ENCODE results near the gene CFAP52.
A peak's percentile ranks its signal among the peaks of the same experiment; 100 is the strongest.

The CFAP52 gene

GRCh38 chr17:9576521-9577372 is at the start of gene CFAP52:
CFAP52 (plus strand) TSS chr17:9576642; CDS start chr17:9576696, 54 bp downstream.
- no peak within 1 kb of the TSS for H3K27ac ChIP-seq (ENCODE audit: low read depth, low read length)
- no peaks in the 10 kb centered on the region for H3K36me3 ChIP-seq (ENCODE audit: control insufficient read depth in 1 of 2, insufficient read depth in 2 of 2, low read length in 2 of 2)
- H3K9ac ChIP-seq (ENCODE audit: low read depth in 1 of 2, low read length in 2 of 2) = peak within 1 kb of the TSS; percentile 80 to 84
- peaks cover 11 to 18% of the 10 kb centered on the region in 2 donors for H3K4me1 ChIP-seq (ENCODE audit: control insufficient read depth in 1 of 2, insufficient read depth in 2 of 2, low read length in 2 of 2)
- H3K27me3 ChIP-seq (ENCODE audit: control insufficient read depth in 1 of 2, insufficient read depth in 2 of 2, low read length in 2 of 2) = no peaks in the 10 kb centered on the region
- peak within 1 kb of the TSS; percentile 97 to 98 for H3K4me3 ChIP-seq (ENCODE audit: low read depth in 1 of 2, low read length in 2 of 2)
- no peaks in the 10 kb centered on the region for H3K9me3 ChIP-seq (ENCODE audit: control insufficient read depth in 1 of 2, low read length in 2 of 2)

GRCh38 chr17:9527788-9528187 is 48.7 kb upstream of the CFAP52 start:
- H3K4me1 ChIP-seq (ENCODE audit: control insufficient read depth in 1 of 2, insufficient read depth in 2 of 2, low read length in 2 of 2) = no peaks in the 10 kb centered on the region
- H3K27ac ChIP-seq (ENCODE audit: low read depth, low read length) = no peak overlapping the region
- no peak overlapping the region for H3K4me3 ChIP-seq (ENCODE audit: low read depth in 1 of 2, low read length in 2 of 2)
- H3K9me3 ChIP-seq (ENCODE audit: control insufficient read depth in 1 of 2, low read length in 2 of 2) = no peaks in the 10 kb centered on the region
- H3K36me3 ChIP-seq (ENCODE audit: control insufficient read depth in 1 of 2, insufficient read depth in 2 of 2, low read length in 2 of 2) = no peaks in the 10 kb centered on the region
- no peaks in the 10 kb centered on the region for H3K27me3 ChIP-seq (ENCODE audit: control insufficient read depth in 1 of 2, insufficient read depth in 2 of 2, low read length in 2 of 2)
- no peak overlapping the region for H3K9ac ChIP-seq (ENCODE audit: low read depth in 1 of 2, low read length in 2 of 2)

- no peaks in the 10 kb centered on the region for H3K36me3 ChIP-seq (ENCODE audit: control insufficient read depth in 1 of 2, insufficient read depth in 2 of 2, low read length in 2 of 2)
- H3K9ac ChIP-seq (ENCODE audit: low read depth in 1 of 2, low read length in 2 of 2) = no peak overlapping the region
- H3K27me3 ChIP-seq (ENCODE audit: control insufficient read depth in 1 of 2, insufficient read depth in 2 of 2, low read length in 2 of 2) = no peaks in the 10 kb centered on the region
- no peak overlapping the region for H3K27ac ChIP-seq (ENCODE audit: low read depth, low read length)
- no peaks in the 10 kb centered on the region for H3K4me1 ChIP-seq (ENCODE audit: control insufficient read depth in 1 of 2, insufficient read depth in 2 of 2, low read length in 2 of 2)
- no peaks in the 10 kb centered on the region for H3K9me3 ChIP-seq (ENCODE audit: control insufficient read depth in 1 of 2, low read length in 2 of 2)
- no peak overlapping the region for H3K4me3 ChIP-seq (ENCODE audit: low read depth in 1 of 2, low read length in 2 of 2)
Observed at GRCh38 chr17:9529033-9529700, 47.3 kb upstream of the CFAP52 start.

GRCh38 chr17:9531034-9531433 is 45.4 kb upstream of the CFAP52 start:
- H3K9me3 ChIP-seq (ENCODE audit: control insufficient read depth in 1 of 2, low read length in 2 of 2) = no peaks in the 10 kb centered on the region
- no peak overlapping the region for H3K9ac ChIP-seq (ENCODE audit: low read depth in 1 of 2, low read length in 2 of 2)
- no peaks in the 10 kb centered on the region for H3K36me3 ChIP-seq (ENCODE audit: control insufficient read depth in 1 of 2, insufficient read depth in 2 of 2, low read length in 2 of 2)
- H3K4me3 ChIP-seq (ENCODE audit: low read depth in 1 of 2, low read length in 2 of 2) = no peak overlapping the region
- no peaks in the 10 kb centered on the region for H3K27me3 ChIP-seq (ENCODE audit: control insufficient read depth in 1 of 2, insufficient read depth in 2 of 2, low read length in 2 of 2)
- no peak overlapping the region for H3K27ac ChIP-seq (ENCODE audit: low read depth, low read length)
- no peaks in the 10 kb centered on the region for H3K4me1 ChIP-seq (ENCODE audit: control insufficient read depth in 1 of 2, insufficient read depth in 2 of 2, low read length in 2 of 2)

GRCh38 chr17:9532715-9533114 is 43.7 kb upstream of the CFAP52 start:
- Histone ChIP-seq H3K4me3 (ENCODE audit: low read depth in 1 of 2, low read length in 2 of 2) (no peak overlapping the region), H3K9me3 (ENCODE audit: control insufficient read depth in 1 of 2, low read length in 2 of 2) (no peaks in the 10 kb centered on the region), H3K27me3 (ENCODE audit: control insufficient read depth in 1 of 2, insufficient read depth in 2 of 2, low read length in 2 of 2) (no peaks in the 10 kb centered on the region), H3K9ac (ENCODE audit: low read depth in 1 of 2, low read length in 2 of 2) (no peak overlapping the region), H3K36me3 (ENCODE audit: control insufficient read depth in 1 of 2, insufficient read depth in 2 of 2, low read length in 2 of 2) (no peaks in the 10 kb centered on the region), H3K27ac (ENCODE audit: low read depth, low read length) (no peak overlapping the region), H3K4me1 (ENCODE audit: control insufficient read depth in 1 of 2, insufficient read depth in 2 of 2, low read length in 2 of 2) (no peaks in the 10 kb centered on the region)

GRCh38 chr17:9533441-9533840 is 43.0 kb upstream of the CFAP52 start:
- H3K9ac ChIP-seq (ENCODE audit: low read depth in 1 of 2, low read length in 2 of 2) = no peak overlapping the region
- H3K27ac ChIP-seq (ENCODE audit: low read depth, low read length) = no peak overlapping the region

GRCh38 chr17:9536061-9536460 is 40.4 kb upstream of the CFAP52 start:
- Histone ChIP-seq H3K27me3 (ENCODE audit: control insufficient read depth in 1 of 2, insufficient read depth in 2 of 2, low read length in 2 of 2) (no peaks in the 10 kb centered on the region), H3K36me3 (ENCODE audit: control insufficient read depth in 1 of 2, insufficient read depth in 2 of 2, low read length in 2 of 2) (no peaks in the 10 kb centered on the region), H3K9ac (ENCODE audit: low read depth in 1 of 2, low read length in 2 of 2) (no peak overlapping the region)

More at GRCh38 chr17:9533441-9533840, 43.0 kb upstream of the CFAP52 start:
- no peaks in the 10 kb centered on the region for H3K27me3 ChIP-seq (ENCODE audit: control insufficient read depth in 1 of 2, insufficient read depth in 2 of 2, low read length in 2 of 2)
- H3K4me3 ChIP-seq (ENCODE audit: low read depth in 1 of 2, low read length in 2 of 2) = no peak overlapping the region
- H3K4me1 ChIP-seq (ENCODE audit: control insufficient read depth in 1 of 2, insufficient read depth in 2 of 2, low read length in 2 of 2) = no peaks in the 10 kb centered on the region
- no peaks in the 10 kb centered on the region for H3K9me3 ChIP-seq (ENCODE audit: control insufficient read depth in 1 of 2, low read length in 2 of 2)
- H3K36me3 ChIP-seq (ENCODE audit: control insufficient read depth in 1 of 2, insufficient read depth in 2 of 2, low read length in 2 of 2) = no peaks in the 10 kb centered on the region

GRCh38 chr17:9537177-9537776 is 39.2 kb upstream of the CFAP52 start:
- Histone ChIP-seq H3K27me3 (ENCODE audit: control insufficient read depth in 1 of 2, insufficient read depth in 2 of 2, low read length in 2 of 2) (no peaks in the 10 kb centered on the region), H3K9me3 (ENCODE audit: control insufficient read depth in 1 of 2, low read length in 2 of 2) (no peaks in the 10 kb centered on the region), H3K36me3 (ENCODE audit: control insufficient read depth in 1 of 2, insufficient read depth in 2 of 2, low read length in 2 of 2) (no peaks in the 10 kb centered on the region), H3K4me1 (ENCODE audit: control insufficient read depth in 1 of 2, insufficient read depth in 2 of 2, low read length in 2 of 2) (no peaks in the 10 kb centered on the region), H3K27ac (ENCODE audit: low read depth, low read length) (no peak overlapping the region), H3K9ac (ENCODE audit: low read depth in 1 of 2, low read length in 2 of 2) (no peak overlapping the region), H3K4me3 (ENCODE audit: low read depth in 1 of 2, low read length in 2 of 2) (no peak overlapping the region)

More at GRCh38 chr17:9536061-9536460, 40.4 kb upstream of the CFAP52 start:
- no peaks in the 10 kb centered on the region for H3K9me3 ChIP-seq (ENCODE audit: control insufficient read depth in 1 of 2, low read length in 2 of 2)
- H3K27ac ChIP-seq (ENCODE audit: low read depth, low read length) = no peak overlapping the region
- H3K4me3 ChIP-seq (ENCODE audit: low read depth in 1 of 2, low read length in 2 of 2) = no peak overlapping the region
- no peaks in the 10 kb centered on the region for H3K4me1 ChIP-seq (ENCODE audit: control insufficient read depth in 1 of 2, insufficient read depth in 2 of 2, low read length in 2 of 2)

GRCh38 chr17:9538626-9539025 is 37.8 kb upstream of the CFAP52 start:
- Histone ChIP-seq H3K36me3 (ENCODE audit: control insufficient read depth in 1 of 2, insufficient read depth in 2 of 2, low read length in 2 of 2) (no peaks in the 10 kb centered on the region), H3K4me3 (ENCODE audit: low read depth in 1 of 2, low read length in 2 of 2) (no peak overlapping the region), H3K4me1 (ENCODE audit: control insufficient read depth in 1 of 2, insufficient read depth in 2 of 2, low read length in 2 of 2) (no peaks in the 10 kb centered on the region), H3K27ac (ENCODE audit: low read depth, low read length) (no peak overlapping the region), H3K9ac (ENCODE audit: low read depth in 1 of 2, low read length in 2 of 2) (no peak overlapping the region), H3K9me3 (ENCODE audit: control insufficient read depth in 1 of 2, low read length in 2 of 2) (no peaks in the 10 kb centered on the region), H3K27me3 (ENCODE audit: control insufficient read depth in 1 of 2, insufficient read depth in 2 of 2, low read length in 2 of 2) (no peaks in the 10 kb centered on the region)

GRCh38 chr17:9541718-9542117 is 34.7 kb upstream of the CFAP52 start:
- Histone ChIP-seq H3K9ac (ENCODE audit: low read depth in 1 of 2, low read length in 2 of 2) (no peak overlapping the region), H3K27me3 (ENCODE audit: control insufficient read depth in 1 of 2, insufficient read depth in 2 of 2, low read length in 2 of 2) (no peaks in the 10 kb centered on the region), H3K4me3 (ENCODE audit: low read depth in 1 of 2, low read length in 2 of 2) (no peak overlapping the region), H3K9me3 (ENCODE audit: control insufficient read depth in 1 of 2, low read length in 2 of 2) (no peaks in the 10 kb centered on the region), H3K4me1 (ENCODE audit: control insufficient read depth in 1 of 2, insufficient read depth in 2 of 2, low read length in 2 of 2) (no peaks in the 10 kb centered on the region), H3K36me3 (ENCODE audit: control insufficient read depth in 1 of 2, insufficient read depth in 2 of 2, low read length in 2 of 2) (peaks cover 0 to 3% of the 10 kb centered on the region in 2 donors), H3K27ac (ENCODE audit: low read depth, low read length) (no peak overlapping the region)
